ENCODE data around the gene DDB1.

- TF ChIP-seq, protein P1, sequence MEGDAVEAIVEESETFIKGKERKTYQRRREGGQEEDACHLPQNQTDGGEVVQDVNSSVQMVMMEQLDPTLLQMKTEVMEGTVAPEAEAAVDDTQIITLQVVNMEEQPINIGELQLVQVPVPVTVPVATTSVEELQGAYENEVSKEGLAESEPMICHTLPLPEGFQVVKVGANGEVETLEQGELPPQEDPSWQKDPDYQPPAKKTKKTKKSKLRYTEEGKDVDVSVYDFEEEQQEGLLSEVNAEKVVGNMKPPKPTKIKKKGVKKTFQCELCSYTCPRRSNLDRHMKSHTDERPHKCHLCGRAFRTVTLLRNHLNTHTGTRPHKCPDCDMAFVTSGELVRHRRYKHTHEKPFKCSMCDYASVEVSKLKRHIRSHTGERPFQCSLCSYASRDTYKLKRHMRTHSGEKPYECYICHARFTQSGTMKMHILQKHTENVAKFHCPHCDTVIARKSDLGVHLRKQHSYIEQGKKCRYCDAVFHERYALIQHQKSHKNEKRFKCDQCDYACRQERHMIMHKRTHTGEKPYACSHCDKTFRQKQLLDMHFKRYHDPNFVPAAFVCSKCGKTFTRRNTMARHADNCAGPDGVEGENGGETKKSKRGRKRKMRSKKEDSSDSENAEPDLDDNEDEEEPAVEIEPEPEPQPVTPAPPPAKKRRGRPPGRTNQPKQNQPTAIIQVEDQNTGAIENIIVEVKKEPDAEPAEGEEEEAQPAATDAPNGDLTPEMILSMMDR (IDR thresholded peaks at IDR 0.05; ENCODE audit: low read length): no peak
- TF ChIP-seq EZH2 (IDR thresholded peaks at IDR 0.05; ENCODE audit: borderline replicate concordance, low read length): no peak
Observed at GRCh38 chr11:61364012-61364675, 31.2 kb upstream of the DDB1 start.

All from OCI-LY1 (cell line).